HG02642 (cell line): ENCODE results near the gene FBLN5.

Source experiments
- ATAC-seq: cut with Tn5 transposase; IDR thresholded peaks from one replicate; pipeline ENCODE4 v1.9.1; 2021; ENCODE audit warnings: mild to moderate bottlenecking; ENCODE audit not compliant: unreplicated experiment, poor library complexity

The FBLN5 gene

DNA sequence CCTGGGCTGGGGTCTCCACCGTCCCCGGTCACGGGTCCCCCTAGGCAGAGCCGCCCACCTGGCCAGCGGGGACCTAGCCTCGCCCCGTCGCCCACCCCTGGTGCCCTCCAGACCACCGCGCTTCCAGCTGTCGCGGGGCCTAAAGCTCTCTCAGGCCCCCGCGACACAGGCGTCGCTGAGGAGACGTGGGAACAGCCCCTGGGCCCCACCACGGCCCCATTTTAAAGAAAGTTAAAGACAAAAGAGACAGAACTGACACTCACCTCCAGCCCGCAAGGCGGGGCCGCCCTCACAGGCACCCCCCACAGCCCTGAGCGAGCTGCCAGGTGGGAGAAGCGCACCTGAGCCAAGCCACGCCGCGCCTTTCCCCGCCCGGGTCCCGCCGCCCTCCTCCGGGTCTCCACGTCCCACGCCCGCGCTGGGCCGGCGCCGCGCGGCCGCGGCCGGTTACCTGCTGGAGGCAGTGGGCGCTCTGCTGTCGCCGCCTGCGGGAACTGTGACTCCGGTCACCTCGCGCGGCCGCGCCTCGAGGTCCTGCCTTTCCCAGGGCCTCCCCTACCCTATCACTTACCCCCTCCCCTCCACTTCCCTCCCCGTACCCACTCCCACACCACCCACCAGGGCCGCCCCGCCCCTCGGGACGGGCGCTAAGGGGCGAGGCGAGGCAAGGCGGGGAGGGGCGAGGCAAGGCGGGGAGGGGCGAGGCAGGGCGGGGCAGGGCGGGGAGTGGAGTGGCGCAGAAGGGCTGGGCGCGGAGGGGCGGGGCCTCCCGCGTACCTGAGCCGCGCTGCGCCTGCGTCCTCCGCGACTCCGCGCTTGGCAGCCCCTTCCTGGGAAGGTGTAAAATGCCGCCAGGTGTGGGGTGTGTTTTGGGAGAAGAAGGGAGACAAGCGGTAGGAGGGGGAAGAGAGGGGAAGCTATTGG, 111.3 kb downstream of the FBLN5 start:
- peak; percentile 75 for ATAC-seq

DNA sequence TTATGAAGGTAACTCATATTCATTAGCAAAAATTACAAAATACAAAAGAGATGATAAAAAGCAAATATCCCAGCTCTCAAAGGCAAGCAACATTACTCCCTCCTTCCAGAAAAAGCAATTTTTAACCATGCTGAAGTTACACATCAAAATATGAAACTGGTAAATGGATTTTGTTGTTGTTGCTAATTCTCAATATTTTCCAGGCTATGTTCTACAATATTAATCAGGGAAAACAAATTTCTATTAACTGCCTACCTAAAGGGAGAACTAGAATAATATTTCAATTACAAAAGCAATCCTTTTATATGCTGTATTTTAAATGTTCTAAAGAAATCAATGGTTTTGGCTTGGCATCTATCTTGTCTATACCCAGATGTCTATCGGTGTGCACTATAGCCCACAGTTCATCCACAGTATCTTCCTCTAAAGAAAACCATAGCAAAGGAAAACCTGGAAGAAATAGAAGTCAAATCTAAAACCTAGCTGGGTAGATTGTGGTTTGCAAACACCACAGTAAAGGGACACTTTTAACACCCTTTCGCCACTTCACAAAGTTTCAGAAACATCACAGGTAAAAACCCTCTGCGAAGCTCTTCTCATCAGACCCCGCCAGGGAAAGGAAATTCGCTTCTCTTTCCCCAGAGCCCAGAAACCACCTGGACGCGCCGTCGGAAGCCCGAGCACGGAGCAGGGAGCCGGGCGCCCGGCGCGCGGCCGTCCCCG, 112.1 kb downstream of the FBLN5 start:
- ATAC-seq: peak; percentile 12

DNA sequence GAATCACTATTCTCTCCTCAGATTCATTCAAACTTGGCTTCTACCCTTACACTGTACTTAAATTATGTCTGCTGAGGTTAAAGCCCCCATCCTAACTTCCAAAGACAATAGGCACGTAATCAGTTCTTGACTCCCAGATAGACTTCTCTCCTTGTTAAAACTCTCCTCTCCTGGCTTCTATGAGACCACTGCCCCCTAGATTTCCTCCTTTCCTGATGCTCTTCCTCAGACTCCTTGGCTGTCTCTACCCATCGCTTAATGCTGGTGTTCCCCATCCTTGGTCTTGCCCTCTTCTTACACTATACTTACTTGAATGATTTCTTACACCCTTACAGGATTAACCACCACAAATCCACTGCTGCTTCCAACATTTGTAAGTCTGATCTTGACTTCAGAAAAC, 112.9 kb downstream of the FBLN5 start:
- no peak for ATAC-seq

DNA sequence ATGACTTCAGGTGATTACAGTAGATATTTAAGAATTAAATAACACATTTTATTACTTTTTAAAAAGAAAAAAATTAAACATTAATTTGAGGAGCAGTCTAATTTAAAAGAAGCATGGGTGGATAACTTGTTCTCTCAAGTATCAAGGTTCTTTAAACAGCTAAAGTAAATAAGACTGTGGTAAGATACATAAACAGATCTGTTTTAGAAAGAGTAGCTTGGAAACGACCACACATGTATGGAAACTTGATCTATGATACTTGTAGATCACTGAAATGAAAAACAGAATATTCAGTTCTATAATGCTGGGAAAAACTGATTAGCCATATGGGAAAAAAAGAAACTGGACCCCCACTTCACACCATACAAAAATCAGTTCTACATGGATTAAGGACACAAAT, 116.2 kb downstream of the FBLN5 start:
- ATAC-seq: no peak

DNA sequence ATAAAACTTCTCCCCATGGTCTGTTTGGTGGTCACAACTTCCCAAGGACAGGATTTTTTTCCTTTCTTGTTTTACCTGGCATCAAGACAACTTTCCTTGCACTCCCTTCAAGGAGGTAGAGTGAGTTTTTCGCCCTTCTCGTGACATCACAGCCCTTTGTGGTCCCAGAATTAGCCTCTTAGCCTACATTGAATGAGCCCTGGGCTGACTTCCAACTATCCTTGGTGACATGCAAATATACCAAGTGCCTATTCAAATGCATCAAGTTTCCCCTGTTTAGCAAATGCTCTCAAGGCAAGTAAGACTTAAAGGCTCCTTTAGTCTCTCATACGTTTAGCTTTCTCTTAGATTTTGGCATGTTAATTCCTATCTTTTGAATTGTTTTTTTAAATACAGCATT, 116.7 kb downstream of the FBLN5 start:
- peak; percentile 83 for ATAC-seq

DNA sequence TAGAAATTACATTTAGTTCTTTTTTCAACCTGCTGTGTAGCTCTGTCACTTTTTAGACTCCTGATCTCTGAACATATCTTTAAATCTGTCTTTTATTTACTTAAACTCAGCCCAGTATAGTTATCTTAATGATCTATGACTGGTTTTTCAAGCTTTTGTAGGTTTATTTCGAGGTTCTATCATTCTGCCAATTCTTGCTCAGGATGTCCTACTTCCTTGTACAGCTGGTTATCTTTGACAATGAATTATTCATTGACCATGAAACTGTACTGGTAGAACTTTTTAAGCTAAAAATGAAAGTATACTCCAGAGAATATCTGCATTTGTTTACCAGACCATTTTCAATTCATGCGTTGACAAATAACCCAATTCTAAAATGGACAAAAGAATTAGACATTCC, 118.0 kb downstream of the FBLN5 start:
- no peak for ATAC-seq

DNA sequence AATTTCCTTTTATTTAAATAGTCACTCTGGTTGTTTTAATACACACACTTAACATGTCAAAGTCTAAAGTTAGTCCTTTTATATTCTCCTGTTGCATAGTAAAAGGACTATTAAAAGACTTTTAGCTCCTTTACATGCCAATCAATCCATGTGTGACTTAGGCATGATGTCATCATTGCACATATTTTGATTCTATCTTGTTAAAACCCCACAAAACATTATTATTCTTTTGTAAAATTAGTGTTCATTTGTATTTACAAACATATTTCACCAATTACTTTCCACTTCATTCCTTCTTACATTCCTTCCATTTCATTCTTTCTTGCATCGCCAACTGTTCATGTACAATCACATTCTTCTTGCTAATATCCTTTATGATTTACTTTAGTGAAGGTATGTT, 119.7 kb downstream of the FBLN5 start:
- ATAC-seq: no peak
